PFSK-1 (cell line): ENCODE measurements around the gene IRF2BP2.

Source experiments
- FOXP2 ChIP-seq: optimal IDR thresholded peaks from 2 replicates; pipeline ENCODE3; 2011; ENCODE audit warnings: borderline replicate concordance, control low read depth, inconsistent platforms; ENCODE audit not compliant: insufficient read depth; ENCODE audit errors: extremely low read length, extremely low read depth
- POLR2AphosphoS5 ChIP-seq: IDR thresholded peaks from 2 replicates; pipeline ENCODE4 v1.6.1; 2012; ENCODE audit warnings: low read depth, mild to moderate bottlenecking, control low read depth, low read length, moderate library complexity
- SIN3A ChIP-seq: IDR thresholded peaks from 2 replicates; pipeline ENCODE4 v1.6.1; 2012; ENCODE audit warnings: mild to moderate bottlenecking, low read length, moderate library complexity, borderline replicate concordance; ENCODE audit not compliant: insufficient read depth
- TAF1 ChIP-seq: IDR thresholded peaks from 2 replicates; pipeline ENCODE4 v1.6.1; 2012; ENCODE audit warnings: low read length, control low read depth, borderline replicate concordance; ENCODE audit not compliant: insufficient read depth
- TF ChIP-seq, protein P1 (sequence below), 2 experiments: IDR thresholded peaks; 2 replicates each; pipeline versions ENCODE4 v1.6.1 to v1.8.0; 2011 to 2012; ENCODE audit warnings: low read depth in 2 of 2, low read length in 2 of 2, control low read depth in 1 of 2, inconsistent platforms in 1 of 2, mild to moderate bottlenecking in 1 of 2, moderate library complexity in 1 of 2; ENCODE audit not compliant: insufficient read depth in 1 of 2

IRF2BP2 gene

DNA sequence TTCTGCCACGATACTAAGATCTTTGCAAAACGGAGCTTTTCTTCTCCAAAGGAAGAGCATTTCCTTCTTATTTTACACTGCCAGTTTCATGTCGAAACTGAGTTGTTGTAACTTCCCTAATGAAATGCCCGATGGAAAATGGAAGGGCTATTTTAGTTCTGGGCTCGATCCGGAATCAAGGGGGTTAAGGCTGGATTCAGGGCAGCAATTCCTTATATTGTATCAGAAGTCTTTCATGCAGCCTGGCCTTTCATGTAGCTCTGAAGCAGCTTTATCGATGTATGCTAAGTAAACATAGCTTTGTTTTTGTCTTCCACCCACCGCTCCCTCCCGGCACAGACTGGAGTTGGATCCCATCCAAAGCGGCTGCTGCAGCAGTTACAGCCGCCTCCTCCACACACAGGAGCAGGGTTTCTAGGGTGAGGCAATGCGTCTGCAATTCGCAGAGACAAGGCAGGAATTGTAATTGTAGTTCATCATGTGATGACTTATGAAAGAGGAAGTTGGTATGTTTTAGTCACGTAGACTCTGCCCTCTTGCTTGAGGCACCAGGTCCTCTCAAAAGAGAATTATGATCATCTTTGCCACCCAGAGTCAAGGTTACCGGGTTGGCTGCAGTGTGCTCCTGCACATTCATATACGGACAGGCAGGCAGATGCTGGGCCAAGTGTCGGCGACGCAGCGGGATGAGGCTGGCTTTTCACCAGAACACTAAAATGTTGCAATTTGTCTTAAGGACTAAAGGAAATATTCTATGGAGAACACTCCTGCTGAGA, 2.6 kb upstream of the IRF2BP2 start:
- TF ChIP-seq FOXP2 (no peak), SIN3A (peak; percentile 94), TAF1 (peak; percentile 76; the same call in 1 of the 2 replicates), POLR2AphosphoS5 (peak; percentile 79)
- TF ChIP-seq, protein P1, sequence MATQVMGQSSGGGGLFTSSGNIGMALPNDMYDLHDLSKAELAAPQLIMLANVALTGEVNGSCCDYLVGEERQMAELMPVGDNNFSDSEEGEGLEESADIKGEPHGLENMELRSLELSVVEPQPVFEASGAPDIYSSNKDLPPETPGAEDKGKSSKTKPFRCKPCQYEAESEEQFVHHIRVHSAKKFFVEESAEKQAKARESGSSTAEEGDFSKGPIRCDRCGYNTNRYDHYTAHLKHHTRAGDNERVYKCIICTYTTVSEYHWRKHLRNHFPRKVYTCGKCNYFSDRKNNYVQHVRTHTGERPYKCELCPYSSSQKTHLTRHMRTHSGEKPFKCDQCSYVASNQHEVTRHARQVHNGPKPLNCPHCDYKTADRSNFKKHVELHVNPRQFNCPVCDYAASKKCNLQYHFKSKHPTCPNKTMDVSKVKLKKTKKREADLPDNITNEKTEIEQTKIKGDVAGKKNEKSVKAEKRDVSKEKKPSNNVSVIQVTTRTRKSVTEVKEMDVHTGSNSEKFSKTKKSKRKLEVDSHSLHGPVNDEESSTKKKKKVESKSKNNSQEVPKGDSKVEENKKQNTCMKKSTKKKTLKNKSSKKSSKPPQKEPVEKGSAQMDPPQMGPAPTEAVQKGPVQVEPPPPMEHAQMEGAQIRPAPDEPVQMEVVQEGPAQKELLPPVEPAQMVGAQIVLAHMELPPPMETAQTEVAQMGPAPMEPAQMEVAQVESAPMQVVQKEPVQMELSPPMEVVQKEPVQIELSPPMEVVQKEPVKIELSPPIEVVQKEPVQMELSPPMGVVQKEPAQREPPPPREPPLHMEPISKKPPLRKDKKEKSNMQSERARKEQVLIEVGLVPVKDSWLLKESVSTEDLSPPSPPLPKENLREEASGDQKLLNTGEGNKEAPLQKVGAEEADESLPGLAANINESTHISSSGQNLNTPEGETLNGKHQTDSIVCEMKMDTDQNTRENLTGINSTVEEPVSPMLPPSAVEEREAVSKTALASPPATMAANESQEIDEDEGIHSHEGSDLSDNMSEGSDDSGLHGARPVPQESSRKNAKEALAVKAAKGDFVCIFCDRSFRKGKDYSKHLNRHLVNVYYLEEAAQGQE (IDR thresholded peaks at IDR 0.05; ENCODE audit: insufficient read depth in 1 of 2, low read depth in 2 of 2, low read length in 2 of 2), result peak in 1 of 2 experiments; percentile 62; a peak in 1 of 4 replicates

DNA sequence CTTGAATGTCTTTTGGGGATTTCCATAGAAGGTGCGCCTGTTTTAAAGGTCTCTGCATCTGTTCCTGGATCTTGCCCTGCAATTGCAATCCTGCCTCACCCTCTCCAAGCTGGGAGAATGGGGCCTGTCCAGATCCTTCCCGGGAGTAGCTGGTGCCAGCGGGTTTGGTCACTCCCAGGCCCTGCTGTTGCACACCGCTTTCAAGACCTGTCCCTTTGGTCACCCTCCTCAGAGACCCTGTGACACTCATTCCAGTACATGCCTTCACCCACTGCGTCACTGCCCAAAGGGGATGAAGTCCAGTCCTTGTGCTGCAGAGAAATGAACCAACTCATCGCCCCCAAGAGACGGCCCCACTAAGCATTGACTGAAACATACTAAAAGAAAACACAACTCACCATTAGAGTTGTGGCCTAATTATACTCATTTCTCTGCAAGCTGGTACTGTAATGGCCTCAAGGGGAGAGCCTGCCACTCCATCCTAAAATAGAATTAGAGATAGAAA, 1.9 kb upstream of the IRF2BP2 start:
- TF ChIP-seq TAF1 (no peak), SIN3A (no peak), POLR2AphosphoS5 (no peak), FOXP2 (no peak)
- TF ChIP-seq, protein P1 (IDR thresholded peaks at IDR 0.05; ENCODE audit: insufficient read depth in 1 of 2, low read depth in 2 of 2, low read length in 2 of 2), result no peak

DNA sequence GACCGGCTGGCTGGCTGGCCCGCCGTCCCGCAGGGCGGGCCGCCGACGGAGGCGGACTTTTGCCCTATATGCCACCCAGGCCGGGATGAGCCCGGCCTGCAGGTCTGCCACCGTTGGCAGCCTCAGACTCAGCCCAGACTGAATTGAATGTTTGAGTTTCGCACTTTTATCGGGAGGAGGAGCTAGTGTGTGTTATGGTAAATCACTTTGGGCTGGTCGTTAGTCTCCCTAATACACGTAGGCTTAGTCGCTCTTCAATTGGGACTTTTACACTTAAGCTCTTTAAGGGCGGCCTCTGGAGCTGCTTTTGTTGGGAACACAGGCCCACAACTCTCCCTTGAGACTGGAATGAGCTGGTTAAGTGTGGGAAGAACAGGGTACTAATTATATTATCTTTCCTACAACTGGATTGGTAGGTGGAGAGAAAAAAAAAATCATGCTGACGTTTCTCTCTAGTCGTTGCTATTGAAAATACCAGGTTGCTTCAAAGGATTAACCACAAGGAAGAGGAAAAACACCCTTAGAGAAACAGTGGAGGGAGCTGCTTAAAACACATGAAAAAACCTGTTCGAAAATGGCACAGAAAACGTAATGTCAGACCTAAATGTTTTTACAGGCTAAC, 1.4 kb upstream of the IRF2BP2 start:
- TF ChIP-seq, protein P1 (IDR thresholded peaks at IDR 0.05; ENCODE audit: insufficient read depth in 1 of 2, low read depth in 2 of 2, low read length in 2 of 2), result peak in 1 of 2 experiments; percentile 57; a peak in 1 of 4 replicates
- no peak for TF ChIP-seq TAF1

DNA sequence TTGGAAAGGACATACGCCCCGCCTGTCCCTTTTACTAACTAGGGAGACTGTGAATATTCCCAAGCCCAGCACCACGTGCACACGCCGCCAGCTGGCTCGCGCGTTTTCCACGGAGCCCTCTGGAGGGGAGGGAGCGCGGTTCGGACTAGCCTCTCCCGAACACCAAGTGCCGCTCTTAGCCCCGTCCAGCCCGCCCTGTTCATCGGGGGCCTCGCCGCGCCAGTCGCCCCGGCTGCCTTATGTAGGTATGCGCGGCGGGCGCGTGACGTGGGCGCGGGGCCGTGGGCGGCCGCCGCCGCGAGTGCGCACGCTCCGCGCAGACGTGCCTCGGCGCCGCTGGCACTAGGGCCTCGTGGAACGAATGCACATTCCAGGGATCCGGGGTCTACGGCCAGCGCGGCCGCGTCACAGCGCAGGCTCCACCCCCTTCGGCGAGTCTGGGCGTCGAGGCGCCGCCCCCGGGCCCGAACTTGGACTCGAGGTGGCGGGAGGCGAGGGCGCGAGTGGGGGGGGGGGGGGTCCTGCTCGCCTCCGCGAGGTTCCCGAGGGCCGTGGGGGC, 767 bp upstream of the IRF2BP2 start:
- TF ChIP-seq POLR2AphosphoS5, result peak; percentile 82; the same call in 1 of the 2 replicates
- no peak for TF ChIP-seq TAF1
- TF ChIP-seq, protein P1 (IDR thresholded peaks at IDR 0.05; ENCODE audit: insufficient read depth in 1 of 2, low read depth in 2 of 2, low read length in 2 of 2), result no peak
- TF ChIP-seq FOXP2, result no peak
- TF ChIP-seq SIN3A, result no peak; the same call in 1 of the 2 replicates
